Parathyroid adenoma (tissue), 2 donors: ENCODE data around the gene LACTBL1.

Experiments
- H2AFZ ChIP-seq: fragments of 300-600 bp; sonication (generic); one replicate; pipeline ENCODE4 v1.7.0; 2017; ENCODE audit warnings: antibody characterized with exemption, mild to moderate bottlenecking
- H3K27ac ChIP-seq: fragments of 300-600 bp; sonication (generic); one replicate; pipeline ENCODE4 v1.7.0; 2017
- H3K27me3 ChIP-seq: fragments of 300-600 bp; sonication (generic); one replicate; pipeline ENCODE4 v1.7.0; 2017; ENCODE audit warnings: low read length; ENCODE audit not compliant: control insufficient read depth, insufficient read depth
- H3K36me3 ChIP-seq: fragments of 300-600 bp; sonication (generic); one replicate; pipeline ENCODE4 v1.7.0; 2017; ENCODE audit warnings: low read length; ENCODE audit not compliant: control insufficient read depth, insufficient read depth
- H3K4me1 ChIP-seq: fragments of 300-600 bp; sonication (generic); one replicate; pipeline ENCODE4 v1.7.0; 2017; ENCODE audit warnings: control low read depth
- H3K4me2 ChIP-seq: fragments of 300-600 bp; sonication (generic); one replicate; pipeline ENCODE4 v1.7.0; 2017; ENCODE audit warnings: low read length
- H3K4me3 ChIP-seq: fragments of 300-600 bp; sonication (generic); one replicate; pipeline ENCODE4 v1.7.0; 2017; ENCODE audit warnings: low read depth, low read length
- H3K79me2 ChIP-seq: fragments of 300-600 bp; sonication (generic); one replicate; pipeline ENCODE4 v1.7.0; 2017; ENCODE audit warnings: control low read depth
- H3K9ac ChIP-seq: fragments of 300-600 bp; sonication (generic); one replicate; pipeline ENCODE4 v1.7.0; 2017; ENCODE audit warnings: mild to moderate bottlenecking
- H3K9me3 ChIP-seq: fragments of 300-600 bp; sonication (generic); one replicate; pipeline ENCODE4 v1.7.0; 2017; ENCODE audit warnings: low read length; ENCODE audit not compliant: control insufficient read depth
- TF ChIP-seq, protein P1 (sequence below): fragments of 300-600 bp; sonication (generic); IDR thresholded peaks from one replicate; pipeline ENCODE4 v1.7.0; 2017; ENCODE audit warnings: antibody characterized with exemption, mild to moderate bottlenecking
- donor health status: primary hyperparathyroidism.

LACTBL1 gene

DNA sequence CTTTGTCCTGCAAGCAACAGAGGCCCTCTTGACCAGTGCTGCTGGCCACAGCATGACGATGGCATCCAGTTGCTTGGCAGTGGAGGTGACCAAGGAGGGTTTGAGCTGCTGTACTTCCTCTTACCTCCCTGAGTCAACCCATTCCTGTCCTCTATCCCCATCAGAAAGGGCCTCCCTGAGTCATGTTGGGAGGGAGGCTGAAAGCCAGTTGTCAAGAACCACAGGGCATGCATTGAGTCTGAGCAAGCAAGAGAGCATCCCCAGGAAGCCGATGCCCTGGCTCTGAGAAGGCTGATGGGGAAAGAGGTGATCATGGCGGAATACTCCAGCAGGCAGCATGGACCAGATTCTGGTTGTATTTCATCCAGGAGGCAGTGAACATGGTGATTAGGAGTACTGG lies 69.6 kb downstream of the LACTBL1 start:
- H3K27me3 ChIP-seq: no peaks in the 10 kb centered on the region
- H3K79me2 ChIP-seq: no peaks in the 10 kb centered on the region
- H3K4me1 ChIP-seq: no peaks in the 10 kb centered on the region
- H3K9me3 ChIP-seq: no peaks in the 10 kb centered on the region
- H3K9ac ChIP-seq: no peak overlapping the region
- TF ChIP-seq, protein P1, sequence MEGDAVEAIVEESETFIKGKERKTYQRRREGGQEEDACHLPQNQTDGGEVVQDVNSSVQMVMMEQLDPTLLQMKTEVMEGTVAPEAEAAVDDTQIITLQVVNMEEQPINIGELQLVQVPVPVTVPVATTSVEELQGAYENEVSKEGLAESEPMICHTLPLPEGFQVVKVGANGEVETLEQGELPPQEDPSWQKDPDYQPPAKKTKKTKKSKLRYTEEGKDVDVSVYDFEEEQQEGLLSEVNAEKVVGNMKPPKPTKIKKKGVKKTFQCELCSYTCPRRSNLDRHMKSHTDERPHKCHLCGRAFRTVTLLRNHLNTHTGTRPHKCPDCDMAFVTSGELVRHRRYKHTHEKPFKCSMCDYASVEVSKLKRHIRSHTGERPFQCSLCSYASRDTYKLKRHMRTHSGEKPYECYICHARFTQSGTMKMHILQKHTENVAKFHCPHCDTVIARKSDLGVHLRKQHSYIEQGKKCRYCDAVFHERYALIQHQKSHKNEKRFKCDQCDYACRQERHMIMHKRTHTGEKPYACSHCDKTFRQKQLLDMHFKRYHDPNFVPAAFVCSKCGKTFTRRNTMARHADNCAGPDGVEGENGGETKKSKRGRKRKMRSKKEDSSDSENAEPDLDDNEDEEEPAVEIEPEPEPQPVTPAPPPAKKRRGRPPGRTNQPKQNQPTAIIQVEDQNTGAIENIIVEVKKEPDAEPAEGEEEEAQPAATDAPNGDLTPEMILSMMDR: no peak
- H3K4me2 ChIP-seq: no peak overlapping the region
- no peaks in the 10 kb centered on the region for H3K36me3 ChIP-seq
- no peak overlapping the region for H3K4me3 ChIP-seq
- no peak overlapping the region for H3K27ac ChIP-seq
- H2AFZ ChIP-seq: no peak overlapping the region
